Fibroblast of lung (primary cell): ENCODE results near the gene KIAA1549.

Source experiments
- EZH2 ChIP-seq: IDR thresholded peaks from 2 replicates; pipeline ENCODE4 v1.5.1; 2012; ENCODE audit warnings: low read length, control low read depth, mild to moderate bottlenecking; ENCODE audit errors: missing control alignments
- TF ChIP-seq, protein P1 (sequence below), 2 donors: IDR thresholded peaks in 1 of 2; conservative IDR thresholded peaks in 1 of 2; 1 replicate in 1 of 2; 2 replicates in 1 of 2; pipeline ENCODE4 v1.5.1; 2011 to 2012; ENCODE audit warnings: low read length in 2 of 2, control low read depth in 1 of 2, inconsistent platforms in 1 of 2, low read depth in 1 of 2, mild to moderate bottlenecking in 1 of 2

DNA sequence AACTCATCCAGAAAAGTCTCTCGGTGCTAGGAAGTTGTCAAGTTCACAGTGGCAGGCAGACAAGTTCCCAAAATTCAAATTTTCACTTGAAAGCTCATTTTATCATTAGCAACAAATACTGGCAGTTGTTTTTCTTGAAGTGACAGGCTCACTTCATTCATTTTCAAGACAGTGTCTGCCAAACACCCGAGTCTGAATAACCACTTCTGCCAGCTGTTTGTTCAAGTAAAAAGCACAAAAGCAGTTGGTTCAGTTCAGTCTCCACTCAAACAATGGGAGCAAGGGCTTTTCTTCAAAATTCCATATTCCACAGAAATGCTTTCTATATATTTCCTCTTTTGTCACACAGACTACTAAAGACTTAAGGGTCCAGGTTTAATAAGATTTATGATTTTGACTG, 135.5 kb downstream of the KIAA1549 start:
- TF ChIP-seq, protein P1, sequence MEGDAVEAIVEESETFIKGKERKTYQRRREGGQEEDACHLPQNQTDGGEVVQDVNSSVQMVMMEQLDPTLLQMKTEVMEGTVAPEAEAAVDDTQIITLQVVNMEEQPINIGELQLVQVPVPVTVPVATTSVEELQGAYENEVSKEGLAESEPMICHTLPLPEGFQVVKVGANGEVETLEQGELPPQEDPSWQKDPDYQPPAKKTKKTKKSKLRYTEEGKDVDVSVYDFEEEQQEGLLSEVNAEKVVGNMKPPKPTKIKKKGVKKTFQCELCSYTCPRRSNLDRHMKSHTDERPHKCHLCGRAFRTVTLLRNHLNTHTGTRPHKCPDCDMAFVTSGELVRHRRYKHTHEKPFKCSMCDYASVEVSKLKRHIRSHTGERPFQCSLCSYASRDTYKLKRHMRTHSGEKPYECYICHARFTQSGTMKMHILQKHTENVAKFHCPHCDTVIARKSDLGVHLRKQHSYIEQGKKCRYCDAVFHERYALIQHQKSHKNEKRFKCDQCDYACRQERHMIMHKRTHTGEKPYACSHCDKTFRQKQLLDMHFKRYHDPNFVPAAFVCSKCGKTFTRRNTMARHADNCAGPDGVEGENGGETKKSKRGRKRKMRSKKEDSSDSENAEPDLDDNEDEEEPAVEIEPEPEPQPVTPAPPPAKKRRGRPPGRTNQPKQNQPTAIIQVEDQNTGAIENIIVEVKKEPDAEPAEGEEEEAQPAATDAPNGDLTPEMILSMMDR (conservative IDR thresholded peaks at IDR 0.05 in 1 of 2, IDR thresholded peaks at IDR 0.05 in 1 of 2; ENCODE audit: low read depth in 1 of 2, low read length in 2 of 2), result no peak
- TF ChIP-seq EZH2, result no peak
